ENCODE results near the gene GORASP1. TPM values are rescaled to one million over a fixed set of nuclear protein-coding genes. Genes with fewer than 3 reads are reported as not detected.

The GORASP1 gene
- polyA plus RNA-seq, 1 donor from 2014 or later, result 55.6 TPM

DNA sequence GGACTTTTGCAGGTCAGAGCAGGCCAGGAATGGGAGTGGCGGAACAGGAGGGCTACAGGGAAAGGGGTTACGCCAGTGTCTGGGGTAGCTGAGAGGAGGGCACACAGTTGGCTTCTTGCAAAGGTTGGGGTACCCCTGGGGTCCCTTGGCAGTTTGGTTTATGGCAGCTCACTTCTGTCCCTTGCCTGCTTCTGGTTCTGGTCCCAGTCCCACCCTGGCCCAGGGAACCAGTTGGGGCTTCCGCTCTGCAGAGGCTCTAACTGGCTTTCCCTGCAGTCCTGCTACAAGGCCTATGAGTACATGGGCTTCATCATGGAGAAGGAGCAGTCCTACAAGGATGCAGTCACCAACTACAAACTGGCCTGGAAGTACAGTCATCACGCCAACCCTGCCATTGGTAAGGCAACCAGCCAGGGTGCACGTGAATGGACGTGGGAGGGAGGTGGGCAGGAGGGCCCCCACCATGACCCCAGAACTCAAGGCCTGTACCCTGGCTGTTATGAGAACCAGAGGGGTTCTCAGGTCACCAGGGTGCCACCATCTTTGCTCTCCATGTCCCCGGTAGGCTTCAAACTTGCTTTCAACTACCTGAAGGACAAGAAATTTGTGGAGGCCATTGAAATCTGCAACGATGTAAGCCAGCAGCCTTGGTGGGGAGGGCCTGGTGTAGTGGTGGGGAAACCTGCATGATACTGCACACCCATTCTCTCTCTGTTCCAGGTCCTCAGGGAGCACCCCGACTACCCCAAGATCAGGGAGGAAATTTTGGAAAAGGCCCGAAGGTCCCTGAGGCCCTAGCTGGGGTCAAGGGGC is 30.8 kb upstream of the GORASP1 start:
- Histone ChIP-seq H3K79me2 (replicated peaks; ENCODE audit: insufficient read depth, low read length) (no peaks in the 10 kb centered on the region), H3F3A (ENCODE audit: insufficient read depth, low read length, poor library complexity, severe bottlenecking) (no peaks in the 10 kb centered on the region), H3K27ac (ENCODE audit: low read length) (no peak overlapping the region), H3K9me3 (ENCODE audit: low read length) (no peaks in the 10 kb centered on the region), H2AFZ (ENCODE audit: low read depth, low read length) (no peak overlapping the region), H3K9ac (ENCODE audit: low read length) (no peak overlapping the region), H3K4me3 (ENCODE audit: low read length) (no peak overlapping the region), H3K4me2 (ENCODE audit: low read length) (no peak overlapping the region), H3K27me3 (ENCODE audit: insufficient read depth, low read depth, low read length) (no peaks in the 10 kb centered on the region), H3K36me3 (ENCODE audit: insufficient read depth, low read length) (peaks cover 7% of the 10 kb centered on the region), H4K20me1 (ENCODE audit: insufficient read depth) (no peaks in the 10 kb centered on the region), H3K9me2 (ENCODE audit: insufficient read depth, low read length) (no peaks in the 10 kb centered on the region)
- TF ChIP-seq, protein P1, sequence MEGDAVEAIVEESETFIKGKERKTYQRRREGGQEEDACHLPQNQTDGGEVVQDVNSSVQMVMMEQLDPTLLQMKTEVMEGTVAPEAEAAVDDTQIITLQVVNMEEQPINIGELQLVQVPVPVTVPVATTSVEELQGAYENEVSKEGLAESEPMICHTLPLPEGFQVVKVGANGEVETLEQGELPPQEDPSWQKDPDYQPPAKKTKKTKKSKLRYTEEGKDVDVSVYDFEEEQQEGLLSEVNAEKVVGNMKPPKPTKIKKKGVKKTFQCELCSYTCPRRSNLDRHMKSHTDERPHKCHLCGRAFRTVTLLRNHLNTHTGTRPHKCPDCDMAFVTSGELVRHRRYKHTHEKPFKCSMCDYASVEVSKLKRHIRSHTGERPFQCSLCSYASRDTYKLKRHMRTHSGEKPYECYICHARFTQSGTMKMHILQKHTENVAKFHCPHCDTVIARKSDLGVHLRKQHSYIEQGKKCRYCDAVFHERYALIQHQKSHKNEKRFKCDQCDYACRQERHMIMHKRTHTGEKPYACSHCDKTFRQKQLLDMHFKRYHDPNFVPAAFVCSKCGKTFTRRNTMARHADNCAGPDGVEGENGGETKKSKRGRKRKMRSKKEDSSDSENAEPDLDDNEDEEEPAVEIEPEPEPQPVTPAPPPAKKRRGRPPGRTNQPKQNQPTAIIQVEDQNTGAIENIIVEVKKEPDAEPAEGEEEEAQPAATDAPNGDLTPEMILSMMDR (IDR thresholded peaks at IDR 0.05; ENCODE audit: poor library complexity, severe bottlenecking), result no peak
- TF ChIP-seq TAF1 (IDR thresholded peaks at IDR 0.05; ENCODE audit: low read depth) (no peak), POLR2AphosphoS5 (IDR thresholded peaks at IDR 0.05) (no peak), RAD21 (conservative IDR thresholded peaks at IDR 0.05) (no peak), EP300 (conservative IDR thresholded peaks at IDR 0.05; ENCODE audit: poor library complexity, severe bottlenecking) (no peak)
- TF ChIP-seq, protein P2, sequence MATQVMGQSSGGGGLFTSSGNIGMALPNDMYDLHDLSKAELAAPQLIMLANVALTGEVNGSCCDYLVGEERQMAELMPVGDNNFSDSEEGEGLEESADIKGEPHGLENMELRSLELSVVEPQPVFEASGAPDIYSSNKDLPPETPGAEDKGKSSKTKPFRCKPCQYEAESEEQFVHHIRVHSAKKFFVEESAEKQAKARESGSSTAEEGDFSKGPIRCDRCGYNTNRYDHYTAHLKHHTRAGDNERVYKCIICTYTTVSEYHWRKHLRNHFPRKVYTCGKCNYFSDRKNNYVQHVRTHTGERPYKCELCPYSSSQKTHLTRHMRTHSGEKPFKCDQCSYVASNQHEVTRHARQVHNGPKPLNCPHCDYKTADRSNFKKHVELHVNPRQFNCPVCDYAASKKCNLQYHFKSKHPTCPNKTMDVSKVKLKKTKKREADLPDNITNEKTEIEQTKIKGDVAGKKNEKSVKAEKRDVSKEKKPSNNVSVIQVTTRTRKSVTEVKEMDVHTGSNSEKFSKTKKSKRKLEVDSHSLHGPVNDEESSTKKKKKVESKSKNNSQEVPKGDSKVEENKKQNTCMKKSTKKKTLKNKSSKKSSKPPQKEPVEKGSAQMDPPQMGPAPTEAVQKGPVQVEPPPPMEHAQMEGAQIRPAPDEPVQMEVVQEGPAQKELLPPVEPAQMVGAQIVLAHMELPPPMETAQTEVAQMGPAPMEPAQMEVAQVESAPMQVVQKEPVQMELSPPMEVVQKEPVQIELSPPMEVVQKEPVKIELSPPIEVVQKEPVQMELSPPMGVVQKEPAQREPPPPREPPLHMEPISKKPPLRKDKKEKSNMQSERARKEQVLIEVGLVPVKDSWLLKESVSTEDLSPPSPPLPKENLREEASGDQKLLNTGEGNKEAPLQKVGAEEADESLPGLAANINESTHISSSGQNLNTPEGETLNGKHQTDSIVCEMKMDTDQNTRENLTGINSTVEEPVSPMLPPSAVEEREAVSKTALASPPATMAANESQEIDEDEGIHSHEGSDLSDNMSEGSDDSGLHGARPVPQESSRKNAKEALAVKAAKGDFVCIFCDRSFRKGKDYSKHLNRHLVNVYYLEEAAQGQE (IDR thresholded peaks at IDR 0.05; ENCODE audit: borderline replicate concordance), result no peak

DNA sequence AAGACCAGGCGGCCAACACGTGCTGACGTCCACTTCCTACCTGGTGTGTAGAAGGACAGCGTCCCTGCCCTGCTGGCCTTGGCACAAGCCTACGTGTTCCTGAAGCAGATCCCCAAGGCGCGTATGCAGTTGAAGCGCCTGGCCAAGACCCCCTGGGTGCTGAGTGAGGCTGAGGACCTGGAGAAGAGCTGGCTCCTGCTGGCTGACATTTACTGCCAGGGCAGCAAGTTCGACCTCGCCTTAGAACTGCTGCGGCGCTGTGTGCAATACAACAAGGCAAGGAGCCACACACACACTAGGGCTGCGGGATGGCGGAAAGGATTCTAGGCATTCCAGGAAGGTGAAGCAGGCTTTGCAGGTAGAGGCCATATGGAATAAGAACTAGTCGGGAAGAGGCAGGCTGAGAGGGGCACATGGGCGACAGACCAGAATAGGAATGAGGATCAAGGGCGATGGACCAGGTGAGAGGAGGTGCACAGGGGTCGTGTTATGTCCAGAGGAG is 30.1 kb upstream of the GORASP1 start:
- H3K27ac ChIP-seq (ENCODE audit: low read length), result no peak overlapping the region
- no peaks in the 10 kb centered on the region for H4K20me1 ChIP-seq (ENCODE audit: insufficient read depth)
- H3K9me3 ChIP-seq (ENCODE audit: low read length), result no peaks in the 10 kb centered on the region
- no peak overlapping the region for H2AFZ ChIP-seq (ENCODE audit: low read depth, low read length)
- H3K36me3 ChIP-seq (ENCODE audit: insufficient read depth, low read length), result peaks cover 7% of the 10 kb centered on the region
- H3K79me2 ChIP-seq (replicated peaks; ENCODE audit: insufficient read depth, low read length), result no peaks in the 10 kb centered on the region
- H3K9me2 ChIP-seq (ENCODE audit: insufficient read depth, low read length), result no peaks in the 10 kb centered on the region
- TF ChIP-seq EZH2 (IDR thresholded peaks at IDR 0.05; ENCODE audit: borderline replicate concordance, insufficient read depth, low read length, poor library complexity, severe bottlenecking), result no peak
- no peak for TF ChIP-seq EP300 (conservative IDR thresholded peaks at IDR 0.05; ENCODE audit: poor library complexity, severe bottlenecking)
- TF ChIP-seq POLR2AphosphoS5 (IDR thresholded peaks at IDR 0.05), result no peak
- no peak for TF ChIP-seq SMC3 (conservative IDR thresholded peaks at IDR 0.05; ENCODE audit: poor library complexity)
- TF ChIP-seq MXI1 (conservative IDR thresholded peaks at IDR 0.05; ENCODE audit: poor library complexity, severe bottlenecking), result no peak
- TF ChIP-seq, protein P2 (IDR thresholded peaks at IDR 0.05; ENCODE audit: borderline replicate concordance), result no peak
- TF ChIP-seq, protein P1 (IDR thresholded peaks at IDR 0.05; ENCODE audit: poor library complexity, severe bottlenecking), result no peak
- no peak for TF ChIP-seq RAD21 (conservative IDR thresholded peaks at IDR 0.05)
- TF ChIP-seq TAF1 (IDR thresholded peaks at IDR 0.05; ENCODE audit: low read depth), result no peak
- H3K4me3 ChIP-seq (ENCODE audit: low read length), result no peak overlapping the region
- H3K9ac ChIP-seq (ENCODE audit: low read length), result no peak overlapping the region
- no peak overlapping the region for H3K4me2 ChIP-seq (ENCODE audit: low read length)
- no peaks in the 10 kb centered on the region for H3K27me3 ChIP-seq (ENCODE audit: insufficient read depth, low read depth, low read length)
- no peaks in the 10 kb centered on the region for H3F3A ChIP-seq (ENCODE audit: insufficient read depth, low read length, poor library complexity, severe bottlenecking)
